IMR-90 (cell line): ENCODE measurements around the gene GNL1. TPM values are rescaled to one million over a fixed set of nuclear protein-coding genes. Genes with fewer than 3 reads are reported as not detected.

Experiments
- ATAC-seq: fragments of 200-7000 bp; cut with Tn5 transposase; 2 replicates; pipeline ENCODE4 v1.9.1; 2020; ENCODE audit warnings: low read depth, mild to moderate bottlenecking, moderate library complexity
- BruUV-seq: library from RNA; stranded (reverse); fragments of 400-500 nt; replicated peaks from 2 replicates; lab custom pipeline; 2021; lab: Mats Ljungman, UMichigan
- CTCF ChIA-PET: fragments of 300-600 bp; formaldehyde crosslinking; extraction: SDS; loops from one replicate; lab custom pipeline; 2021; ENCODE audit warnings: antibody characterized with exemption; lab: Yijun Ruan, JAX
- POLR2A ChIA-PET: fragments of 300-600 bp; sonication (Branson Sonifier 250); formaldehyde crosslinking; loops from one replicate; lab custom pipeline; 2022; ENCODE audit warnings: antibody characterized with exemption; ENCODE audit not compliant: unreplicated experiment; lab: Charles Lee
- DNase-seq: peaks from one replicate; pipeline ENCODE4 v3.0.0; 2013
- H2AFZ ChIP-seq: replicated peaks from 2 replicates; pipeline ENCODE3; 2013; ENCODE audit warnings: low read length, mild to moderate bottlenecking; ENCODE audit not compliant: poor library complexity
- H2AK5ac ChIP-seq: 2 replicates; pipeline ENCODE4 v1.6.1; 2013; ENCODE audit warnings: low read depth, low read length, inconsistent platforms
- H2AK9ac ChIP-seq: replicated peaks from 2 replicates; pipeline ENCODE3; 2013; ENCODE audit warnings: mild to moderate bottlenecking, low read depth, low read length, moderate library complexity; ENCODE audit not compliant: poor library complexity
- H2BK120ac ChIP-seq: 2 replicates; pipeline ENCODE4 v1.6.1; 2013; ENCODE audit warnings: low read depth, low read length, inconsistent platforms
- H2BK15ac ChIP-seq: 3 replicates; pipeline ENCODE4 v1.6.1; 2013; ENCODE audit warnings: low read depth, low read length, inconsistent platforms
- H2BK20ac ChIP-seq: 2 replicates; pipeline ENCODE4 v1.6.1; 2013; ENCODE audit warnings: low read depth, mild to moderate bottlenecking, inconsistent platforms, low read length, moderate library complexity
- H2BK5ac ChIP-seq: 2 replicates; pipeline ENCODE4 v1.6.1; 2013; ENCODE audit warnings: mild to moderate bottlenecking, low read depth, low read length, inconsistent platforms; ENCODE audit not compliant: poor library complexity, severe bottlenecking
- H3K14ac ChIP-seq: replicated peaks from 2 replicates; pipeline ENCODE4 v1.6.1; 2013; ENCODE audit warnings: low read depth, low read length, inconsistent platforms
- H3K18ac ChIP-seq: 2 replicates; pipeline ENCODE4 v1.6.1; 2013; ENCODE audit warnings: low read depth, low read length, control low read depth
- H3K23ac ChIP-seq: 2 replicates; pipeline ENCODE4 v1.6.1; 2013; ENCODE audit warnings: low read depth, low read length, inconsistent platforms
- H3K27ac ChIP-seq: 2 replicates; pipeline ENCODE4 v1.5.1; 2013; ENCODE audit warnings: mild to moderate bottlenecking, control low read depth, low read length; ENCODE audit not compliant: insufficient read depth
- H3K27me3 ChIP-seq: 2 replicates; pipeline ENCODE4 v1.6.1; 2013; ENCODE audit warnings: low read length; ENCODE audit not compliant: control insufficient read depth, insufficient read depth
- H3K36me3 ChIP-seq: 2 replicates; pipeline ENCODE4 v1.6.1; 2013; ENCODE audit warnings: low read length, mixed read lengths; ENCODE audit not compliant: control insufficient read depth, insufficient read depth
- H3K4ac ChIP-seq: 2 replicates; pipeline ENCODE4 v1.6.1; 2013; ENCODE audit warnings: low read depth, low read length, inconsistent platforms
- H3K4me1 ChIP-seq: 2 replicates; pipeline ENCODE4 v1.6.1; 2013; ENCODE audit warnings: low read length, mixed read lengths; ENCODE audit not compliant: control insufficient read depth, insufficient read depth
- H3K4me2 ChIP-seq: 2 replicates; pipeline ENCODE4 v1.6.1; 2013; ENCODE audit warnings: low read depth, mild to moderate bottlenecking, control low read depth, low read length, moderate library complexity
- H3K4me3 ChIP-seq: 2 replicates; pipeline ENCODE4 v1.5.1; 2013; ENCODE audit warnings: low read depth, mild to moderate bottlenecking, control low read depth, low read length, moderate library complexity; ENCODE audit not compliant: insufficient read depth
- H3K56ac ChIP-seq: 2 replicates; pipeline ENCODE4 v1.6.1; 2013; ENCODE audit warnings: low read length, inconsistent platforms; ENCODE audit not compliant: insufficient read depth; ENCODE audit errors: extremely low read depth
- H3K79me1 ChIP-seq, 2 experiments: 2 replicates each; pipeline ENCODE4 v1.6.1; 2013; ENCODE audit warnings: low read length in 2 of 2, inconsistent platforms in 1 of 2, low read depth in 1 of 2
- H3K9ac ChIP-seq: 2 replicates; pipeline ENCODE4 v1.6.1; 2013; ENCODE audit warnings: low read depth, low read length, control low read depth
- H3K9me1 ChIP-seq: 2 replicates; pipeline ENCODE4 v1.6.1; 2013; ENCODE audit warnings: low read length, inconsistent platforms; ENCODE audit not compliant: insufficient read depth
- H3K9me3 ChIP-seq: 2 replicates; pipeline ENCODE4 v1.6.1; 2013; ENCODE audit warnings: low read length; ENCODE audit not compliant: control insufficient read depth, insufficient read depth
- H4K20me1 ChIP-seq: 2 replicates; pipeline ENCODE4 v1.6.1; 2013; ENCODE audit warnings: low read length, inconsistent platforms; ENCODE audit not compliant: insufficient read depth
- H4K5ac ChIP-seq: 2 replicates; pipeline ENCODE4 v1.6.1; 2013; ENCODE audit warnings: mild to moderate bottlenecking, low read depth, low read length, control low read depth
- H4K8ac ChIP-seq, 2 experiments: 2 replicates each; pipeline ENCODE4 v1.6.1; 2013; ENCODE audit warnings: low read depth in 2 of 2, low read length in 2 of 2, control low read depth in 1 of 2, inconsistent platforms in 1 of 2
- H4K91ac ChIP-seq: 2 replicates; pipeline ENCODE4 v1.6.1; 2013; ENCODE audit warnings: low read depth, low read length, inconsistent platforms; ENCODE audit not compliant: insufficient read depth
- MAFK ChIP-seq: IDR thresholded peaks from 2 replicates; pipeline ENCODE4 v1.6.1; 2012; ENCODE audit warnings: low read depth, low read length, improper control_type of control experiment
- RCOR1 ChIP-seq: IDR thresholded peaks from 2 replicates; pipeline ENCODE4 v1.6.1; 2012; ENCODE audit warnings: mild to moderate bottlenecking, low read length, improper control_type of control experiment; ENCODE audit not compliant: insufficient replicate concordance
- WGBS, 2 experiments: methylation state at CpG; one replicate each; pipeline versions ENCODE4 v1.1.5 to v1.1.7; 2013; ENCODE audit warnings: missing lambda C conversion rate in 2 of 2; ENCODE audit not compliant: insufficient read length in 1 of 2; ENCODE audit errors: extremely low coverage in 2 of 2; 5-methylcytosine and 5-hydroxymethylcytosine counted together
- dilution Hi-C: fragments of 300-500 bp; cut with HindIII; formaldehyde crosslinking; loops from one replicate; pipeline ENCODE4 v1.14.3; 2018; ENCODE audit warnings: low sequenced_read_pairs; ENCODE audit not compliant: unreplicated experiment
- in situ Hi-C: fragments of 300-500 bp; cut with MboI; formaldehyde crosslinking; loops from 3 replicates; pipeline ENCODE4 v1.14.3; 2019; ENCODE audit warnings: low sequenced_read_pairs, inconsistent platforms, mixed read lengths
- intact Hi-C: fragments of 100-400 bp; cut with micrococcal nuclease; formaldehyde crosslinking; loops from 2 replicates; pipeline ENCODE4 v1.10.0; 2022
- polyA plus RNA-seq, 3 experiments: library from polyadenylated mRNA; depleted of rRNA; stranded (reverse); fragments of >200 nt; gene quantifications; 2 replicates each; pipeline ENCODE4 v1.2.3, GENCODE V29; 2012; ENCODE audit warnings: low replicate concordance in 1 of 3
- total RNA-seq: library from RNA; depleted of rRNA; stranded (reverse); fragments of >200 nt; gene quantifications from 2 replicates; pipeline ENCODE4 v1.2.3, GENCODE V29; 2012

GNL1 gene
- total and polyA plus RNA-seq, 2 of the 4 experiments (the other 2 are of a cell fraction) = 40.5 to 44.0 TPM

DNA sequence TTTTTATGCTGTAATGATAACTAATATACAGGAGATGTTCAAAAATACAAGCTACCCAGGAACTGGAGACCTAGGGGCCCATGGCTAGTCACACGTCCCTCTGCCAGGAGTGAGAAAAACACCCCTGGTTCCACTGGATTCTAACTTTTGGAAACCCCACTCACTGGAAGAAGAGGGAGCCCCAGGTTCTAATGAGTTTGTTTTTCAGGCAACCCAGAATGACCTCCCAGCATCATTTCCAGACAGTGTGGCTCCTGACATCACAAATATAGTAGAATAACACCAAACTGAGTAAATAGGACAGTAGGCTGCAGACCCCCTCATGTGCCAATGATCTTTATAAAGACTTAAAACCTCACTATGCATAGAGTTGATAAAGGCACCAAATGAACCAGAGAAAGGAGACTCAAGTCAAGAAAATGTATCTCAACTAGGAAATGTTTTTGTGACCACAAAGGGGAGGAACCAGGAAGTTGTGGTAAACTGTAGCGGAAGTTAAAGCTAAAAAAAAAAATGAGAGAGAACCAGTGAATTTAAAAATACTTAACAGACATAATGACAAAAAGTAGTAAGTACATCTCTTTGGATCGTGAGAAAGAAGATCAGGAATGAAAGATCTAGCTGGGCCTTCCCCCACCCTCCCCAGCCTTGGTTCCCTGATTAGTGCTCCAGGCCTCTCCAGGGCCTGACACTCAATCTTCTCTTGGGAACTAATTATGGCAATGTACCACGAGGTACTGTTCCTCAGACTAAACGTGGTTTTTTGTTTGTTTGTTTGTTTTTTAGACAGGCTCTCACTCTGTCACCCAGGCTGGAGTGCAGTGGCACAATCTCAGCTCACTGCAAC lies 47.2 kb downstream of the GNL1 start:
- H3K27me3 ChIP-seq = no peaks in the 10 kb centered on the region
- H4K20me1 ChIP-seq = no peaks in the 10 kb centered on the region
- no peak overlapping the region for H2AK5ac ChIP-seq
- in situ Hi-C loops (no loop called here), dilution Hi-C loops (no loop called here), intact Hi-C loops (no loop called here)
- no peak overlapping the region for H2BK5ac ChIP-seq
- peak overlapping the region; percentile 44 for H3K4ac ChIP-seq
- ChIA-PET POLR2A (interaction anchor here (0.5 to 1.0 kb wide), 4 partner anchors 23 to 1152 kb away, joined by 3 to 4 read pairs (median 3); partner anchors contain the start of gene C6orf47), CTCF (no interaction called here)
- H4K5ac ChIP-seq = peak overlapping the region; percentile 75; the same call in 1 of the 2 replicates
- H3K14ac ChIP-seq = peak overlapping the region; percentile 58
- peak overlapping the region; percentile 83 for H2BK120ac ChIP-seq
- TF ChIP-seq MAFK (no peak), RCOR1 (no peak)
- H4K8ac ChIP-seq = peak overlapping the region; percentile 55 to 97
- ATAC-seq (no peak), DNase-seq (peak; percentile 51)
- H2BK20ac ChIP-seq = peak overlapping the region; percentile 16; the same call in 1 of the 2 replicates
- H3K4me3 ChIP-seq = no peak overlapping the region
- no peaks in the 10 kb centered on the region for H3K79me1 ChIP-seq
- H3K9me1 ChIP-seq = no peaks in the 10 kb centered on the region
- H3K4me1 ChIP-seq = no peaks in the 10 kb centered on the region; the same call in 1 of the 2 replicates
- no peak overlapping the region for H3K9ac ChIP-seq
- H2AK9ac ChIP-seq = no peak overlapping the region
- no CpG with 5 or more reads among the region's 5 CpGs for WGBS, 2 experiments
- no peak overlapping the region for H3K4me2 ChIP-seq
- no TSS peak for BruUV-seq
- H3K18ac ChIP-seq = peak overlapping the region; percentile 0; the same call in 1 of the 2 replicates
- 0 out of 3 replicates have a peak overlapping the region, but pooled peaks have one; percentile 41 for H2BK15ac ChIP-seq
- no peaks in the 10 kb centered on the region for H3K9me3 ChIP-seq
- H3K56ac ChIP-seq = no peak overlapping the region
- H3K23ac ChIP-seq = no peak overlapping the region; the same call in 1 of the 2 replicates
- peak overlapping the region; percentile 79 for H2AFZ ChIP-seq
- no peak overlapping the region for H3K27ac ChIP-seq
- no peaks in the 10 kb centered on the region for H3K36me3 ChIP-seq
- peak overlapping the region; percentile 40; the same call in 1 of the 2 replicates for H4K91ac ChIP-seq
